Measurements from ENCODE around the gene GNPAT. TPM values are rescaled to one million over a fixed set of nuclear protein-coding genes. Genes with fewer than 3 reads are reported as not detected.

Gene GNPAT
- total RNA-seq, 2 experiments from 2014 or later: 38.4 to 38.9 TPM

DNA sequence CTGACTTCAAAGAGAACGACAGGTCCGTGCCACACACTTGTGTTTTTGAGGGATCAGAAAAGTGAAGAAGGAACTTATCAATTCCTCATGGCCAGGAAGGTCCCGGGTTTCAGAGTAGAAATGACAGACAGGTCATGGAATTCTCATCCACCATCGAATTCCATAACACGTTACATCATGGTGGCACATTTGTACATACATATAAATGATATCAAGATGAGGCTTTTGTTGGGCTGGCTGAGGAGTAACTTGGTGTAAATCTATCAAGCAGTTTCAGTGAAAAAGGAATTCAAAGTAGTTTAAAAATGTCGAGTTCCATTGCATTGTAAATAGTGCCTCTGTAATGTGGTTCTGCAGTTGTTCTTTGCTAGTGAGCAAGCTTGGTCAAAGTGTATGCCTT, 22.9 kb upstream of the GNPAT start:
- POLR2A ChIA-PET: no interaction called here
- Mint-ChIP-seq H3K36me3 (peaks cover 1% of the 10 kb centered on the region), H3K4me3 (no peak overlapping the region), H3K27ac (no peak overlapping the region), H3K4me1 (peaks cover 6% of the 10 kb centered on the region), H3K9me3 (no peaks in the 10 kb centered on the region), H3K27me3 (peaks cover 2% of the 10 kb centered on the region)
- DNase-seq (no peak), ATAC-seq (ENCODE audit: low read depth) (no peak)

DNA sequence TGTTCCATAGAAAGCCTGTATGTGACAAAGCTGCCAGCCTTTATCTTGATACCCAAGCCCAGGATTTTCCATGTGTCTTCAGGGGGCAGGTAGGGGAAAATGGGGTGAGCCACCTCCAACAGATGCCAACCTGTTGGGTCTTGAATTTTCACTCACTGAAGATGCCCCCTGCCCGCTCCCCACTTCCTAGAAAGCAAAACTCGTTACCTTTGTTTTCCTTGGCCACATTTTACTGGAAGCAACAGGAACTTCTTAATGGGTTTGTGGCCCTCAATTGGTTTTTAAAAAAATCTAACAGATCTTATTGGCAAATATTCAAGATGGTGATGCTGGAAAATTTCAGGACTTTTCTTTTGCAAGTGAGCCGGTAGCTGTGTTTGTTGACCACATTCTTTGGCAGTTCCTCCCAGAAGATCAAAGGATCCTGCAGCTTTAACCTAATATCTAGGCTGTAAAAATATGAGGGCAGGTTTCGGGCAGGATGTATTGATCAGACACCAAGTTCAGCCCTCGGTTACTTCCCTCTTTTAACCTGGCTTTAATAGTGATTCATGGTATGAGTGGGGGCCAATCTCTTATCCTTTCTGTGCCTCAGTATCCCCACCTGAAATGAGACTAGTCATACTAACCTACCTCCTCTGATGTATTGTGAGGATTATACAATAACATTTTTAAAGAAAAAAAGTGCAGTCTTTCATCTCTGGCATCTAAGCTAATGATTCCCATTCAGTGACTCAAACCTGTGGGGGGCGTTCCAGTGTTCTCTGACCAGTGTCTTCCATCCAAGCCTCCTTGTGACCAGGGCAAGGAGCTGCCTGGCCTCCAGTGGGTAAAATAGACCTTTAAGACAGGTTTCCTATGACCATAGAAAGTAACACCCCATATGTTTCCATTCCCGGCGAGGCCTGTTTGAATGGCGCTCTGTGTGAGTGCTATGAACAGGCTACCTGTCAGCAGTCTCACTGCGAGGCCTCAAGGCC, 21.3 kb upstream of the GNPAT start:
- Mint-ChIP-seq H3K27me3 (peaks cover 2% of the 10 kb centered on the region), H3K4me3 (no peak overlapping the region), H3K9me3 (no peaks in the 10 kb centered on the region), H3K4me1 (peaks cover 6% of the 10 kb centered on the region), H3K36me3 (peaks cover 5% of the 10 kb centered on the region), H3K27ac (no peak overlapping the region)
- ATAC-seq (ENCODE audit: low read depth): no peak
- no peak for DNase-seq
- POLR2A ChIA-PET: no interaction called here

DNA sequence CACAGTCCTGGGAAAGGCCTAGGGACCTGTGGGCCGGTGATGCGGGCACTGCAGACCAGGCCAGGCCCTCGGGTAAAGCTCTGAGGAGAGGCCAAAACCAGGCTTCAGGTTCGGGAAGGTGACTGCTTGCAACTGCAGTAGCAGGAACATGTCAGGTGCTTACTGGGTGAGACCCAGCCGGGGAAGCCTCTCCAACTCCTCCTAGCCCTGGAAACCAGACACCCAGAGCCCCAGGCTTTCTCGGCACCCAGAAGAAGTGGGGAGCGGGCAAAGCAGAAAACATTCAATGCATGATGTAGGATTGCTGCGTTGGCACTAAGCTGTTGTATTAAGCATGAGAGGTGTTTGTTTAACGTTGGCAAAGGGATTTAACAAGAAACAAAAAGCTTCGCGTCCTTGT, 20.2 kb upstream of the GNPAT start:
- POLR2A ChIA-PET: no interaction called here
- Mint-ChIP-seq H3K27me3 (peaks cover 2% of the 10 kb centered on the region), H3K4me3 (no peak overlapping the region), H3K9me3 (no peaks in the 10 kb centered on the region), H3K4me1 (peaks cover 3% of the 10 kb centered on the region), H3K36me3 (peaks cover 12% of the 10 kb centered on the region), H3K27ac (no peak overlapping the region)
- DNase-seq (no peak), ATAC-seq (ENCODE audit: low read depth) (no peak)

DNA sequence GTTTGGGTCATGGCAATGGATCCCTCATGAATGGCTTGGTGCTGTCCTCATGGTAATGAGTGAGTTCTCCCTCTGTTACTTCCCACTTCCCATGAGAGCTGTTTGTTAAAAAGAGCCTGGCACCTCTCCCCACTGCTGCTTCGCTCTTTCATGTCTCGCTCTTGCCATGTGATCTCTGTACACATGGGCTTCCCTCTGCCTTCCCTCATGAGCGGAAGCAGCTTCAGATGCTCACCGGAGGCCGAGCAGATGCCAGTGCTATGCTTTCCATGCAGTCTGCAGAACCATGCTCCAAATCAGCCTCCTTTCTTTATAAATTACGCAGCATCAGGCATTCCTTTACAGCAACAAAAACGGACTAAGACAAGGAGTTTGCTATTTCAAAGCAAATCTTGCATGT, 14.9 kb upstream of the GNPAT start:
- DNase-seq: no peak
- POLR2A ChIA-PET: no interaction called here
- Mint-ChIP-seq H3K27ac (no peak overlapping the region), H3K4me1 (no peaks in the 10 kb centered on the region), H3K36me3 (peaks cover 37% of the 10 kb centered on the region), H3K4me3 (no peak overlapping the region), H3K27me3 (no peaks in the 10 kb centered on the region), H3K9me3 (no peaks in the 10 kb centered on the region)
- ATAC-seq (ENCODE audit: low read depth): no peak

DNA sequence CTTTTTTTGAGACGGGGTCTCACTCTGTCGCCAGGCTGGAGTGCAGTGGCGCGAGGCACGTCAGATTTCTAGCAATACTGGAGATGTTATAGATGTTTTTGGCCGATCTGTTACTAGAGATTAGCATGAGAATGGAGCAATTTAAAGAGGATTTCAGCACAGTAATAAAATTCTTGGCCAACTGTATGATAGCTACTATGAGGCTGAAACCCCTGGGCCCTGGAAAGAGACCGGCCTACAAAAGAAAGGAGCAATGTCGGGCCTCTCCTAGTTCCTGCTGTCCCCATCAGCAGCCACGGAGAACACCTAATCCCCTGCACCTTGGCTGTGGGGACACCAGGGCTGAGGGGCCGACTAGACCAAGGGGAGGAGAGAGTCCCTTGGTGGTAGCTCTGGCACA, 9.5 kb upstream of the GNPAT start:
- DNase-seq: no peak
- H3K4me1 Mint-ChIP-seq: peaks cover 9% of the 10 kb centered on the region
- no peak overlapping the region for H3K27ac Mint-ChIP-seq
- peaks cover 33% of the 10 kb centered on the region for H3K36me3 Mint-ChIP-seq
- no peaks in the 10 kb centered on the region for H3K27me3 Mint-ChIP-seq
- POLR2A ChIA-PET: no interaction called here
- ATAC-seq (ENCODE audit: low read depth): no peak
- H3K9me3 Mint-ChIP-seq: no peaks in the 10 kb centered on the region
- no peak overlapping the region for H3K4me3 Mint-ChIP-seq

DNA sequence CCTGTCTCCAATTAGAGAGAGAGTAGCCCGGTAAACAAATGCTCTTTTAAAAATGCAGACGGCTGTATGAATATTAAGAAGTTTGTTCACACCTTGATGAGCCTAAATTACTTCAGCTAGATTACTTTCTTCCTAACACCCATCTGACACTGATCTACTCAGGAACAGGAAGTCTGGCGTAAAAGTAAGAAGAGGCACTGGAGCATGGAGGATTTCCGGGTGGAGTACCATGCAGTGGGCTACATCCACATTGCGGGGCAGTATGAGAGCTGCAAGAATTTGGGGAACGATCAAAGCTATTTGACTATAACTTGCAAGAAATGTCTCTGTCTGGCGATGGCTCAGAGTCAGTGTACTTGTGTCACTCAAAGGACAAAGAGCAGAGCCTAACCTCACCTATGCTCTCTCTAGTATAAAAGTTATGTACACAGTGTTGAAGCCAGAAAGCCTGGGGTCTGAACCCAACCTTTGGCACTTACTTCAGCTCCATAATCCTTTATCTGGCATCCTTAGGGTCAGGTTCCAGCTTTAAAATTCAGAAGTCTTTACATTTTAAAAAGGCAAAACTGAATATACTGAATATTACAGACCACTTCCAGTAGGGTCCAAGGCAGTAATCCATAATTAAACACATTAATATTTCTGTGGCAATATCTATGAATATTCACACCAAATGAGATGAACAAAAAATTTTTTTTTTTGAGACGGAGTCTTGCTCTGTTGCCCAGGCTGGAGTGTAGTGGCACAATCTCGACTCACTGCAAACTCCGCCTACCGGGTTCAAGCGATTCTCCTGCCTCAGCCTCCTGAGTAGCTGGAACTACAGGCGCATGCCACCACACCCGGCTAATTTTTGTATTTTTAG, 7.9 kb upstream of the GNPAT start:
- POLR2A ChIA-PET: interaction anchor here (1.9 kb wide), 1 partner anchor 41 kb away, joined by 3 read pairs; no protein-coding TSS in a partner anchor
- no peak overlapping the region for H3K27ac Mint-ChIP-seq
- no peaks in the 10 kb centered on the region for H3K27me3 Mint-ChIP-seq
- H3K4me1 Mint-ChIP-seq: peaks cover 17% of the 10 kb centered on the region
- no peak for DNase-seq
- peaks cover 33% of the 10 kb centered on the region for H3K36me3 Mint-ChIP-seq
- no peak for ATAC-seq (ENCODE audit: low read depth)
- H3K4me3 Mint-ChIP-seq: no peak overlapping the region
- no peaks in the 10 kb centered on the region for H3K9me3 Mint-ChIP-seq

DNA sequence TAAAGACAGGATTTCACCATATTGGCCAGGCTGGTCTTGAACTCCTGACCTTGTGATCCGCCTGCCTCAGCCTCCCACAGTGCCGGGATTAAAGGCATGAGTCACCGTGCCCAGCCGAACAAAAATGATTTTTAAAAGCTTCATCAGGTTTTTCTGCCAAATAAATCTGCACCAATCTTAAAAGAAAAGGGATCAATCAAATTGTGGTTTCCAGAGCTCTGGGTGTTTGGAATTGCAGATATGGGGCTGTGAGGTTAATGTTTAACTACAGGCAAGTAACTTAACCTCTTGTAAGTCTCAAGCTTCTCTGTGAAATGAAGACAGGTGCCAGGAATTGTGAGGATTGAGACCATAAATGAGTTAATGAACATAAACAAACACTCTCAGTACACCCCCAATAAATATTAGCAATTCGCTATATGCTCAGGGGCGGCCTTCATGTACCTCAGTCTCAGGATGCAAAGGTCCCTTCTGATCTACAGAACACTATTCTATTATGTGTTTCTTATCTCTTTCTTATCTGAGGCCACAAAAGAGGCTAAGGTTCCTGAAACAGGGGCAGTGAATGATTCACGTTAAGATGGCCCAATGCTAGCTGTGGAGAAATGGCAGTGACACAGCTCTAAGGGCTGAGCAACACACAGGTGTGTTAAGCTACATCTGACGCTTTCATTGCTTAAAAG, 7.1 kb upstream of the GNPAT start:
- Mint-ChIP-seq H3K4me3 (no peak overlapping the region), H3K36me3 (peaks cover 37% of the 10 kb centered on the region), H3K4me1 (peaks cover 21% of the 10 kb centered on the region), H3K27me3 (no peaks in the 10 kb centered on the region), H3K9me3 (no peaks in the 10 kb centered on the region), H3K27ac (no peak overlapping the region)
- no peak for ATAC-seq (ENCODE audit: low read depth)
- POLR2A ChIA-PET: interaction anchor here (1.9 kb wide), 1 partner anchor 40 kb away, joined by 3 read pairs; no protein-coding TSS in a partner anchor
- no peak for DNase-seq

DNA sequence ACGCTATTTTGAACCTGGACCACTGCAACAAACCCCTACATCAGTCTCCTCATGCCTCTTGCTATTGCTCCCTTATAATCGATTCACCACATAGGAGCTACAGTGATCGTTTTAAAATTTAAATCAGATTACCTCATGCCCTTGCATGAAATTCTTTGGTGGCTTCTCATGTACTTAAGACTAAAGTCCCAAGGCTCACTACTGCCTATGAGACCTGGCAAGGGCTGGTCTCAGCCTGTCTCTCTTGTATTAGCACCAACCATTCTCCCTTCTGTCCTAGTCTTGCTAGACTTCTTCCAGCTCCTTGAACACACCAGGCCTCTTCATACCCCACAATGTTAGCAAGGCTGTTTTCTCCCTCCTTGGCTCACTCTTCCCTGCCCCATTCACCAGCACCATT, 6.5 kb upstream of the GNPAT start:
- POLR2A ChIA-PET: interaction anchor here (1.9 kb wide), 1 partner anchor 40 kb away, joined by 3 read pairs; no protein-coding TSS in a partner anchor
- Mint-ChIP-seq H3K4me3 (no peak overlapping the region), H3K4me1 (peaks cover 26% of the 10 kb centered on the region), H3K36me3 (peaks cover 36% of the 10 kb centered on the region), H3K27ac (peak overlapping the region; percentile 10), H3K9me3 (no peaks in the 10 kb centered on the region), H3K27me3 (no peaks in the 10 kb centered on the region)
- DNase-seq (no peak), ATAC-seq (ENCODE audit: low read depth) (no peak)

DNA sequence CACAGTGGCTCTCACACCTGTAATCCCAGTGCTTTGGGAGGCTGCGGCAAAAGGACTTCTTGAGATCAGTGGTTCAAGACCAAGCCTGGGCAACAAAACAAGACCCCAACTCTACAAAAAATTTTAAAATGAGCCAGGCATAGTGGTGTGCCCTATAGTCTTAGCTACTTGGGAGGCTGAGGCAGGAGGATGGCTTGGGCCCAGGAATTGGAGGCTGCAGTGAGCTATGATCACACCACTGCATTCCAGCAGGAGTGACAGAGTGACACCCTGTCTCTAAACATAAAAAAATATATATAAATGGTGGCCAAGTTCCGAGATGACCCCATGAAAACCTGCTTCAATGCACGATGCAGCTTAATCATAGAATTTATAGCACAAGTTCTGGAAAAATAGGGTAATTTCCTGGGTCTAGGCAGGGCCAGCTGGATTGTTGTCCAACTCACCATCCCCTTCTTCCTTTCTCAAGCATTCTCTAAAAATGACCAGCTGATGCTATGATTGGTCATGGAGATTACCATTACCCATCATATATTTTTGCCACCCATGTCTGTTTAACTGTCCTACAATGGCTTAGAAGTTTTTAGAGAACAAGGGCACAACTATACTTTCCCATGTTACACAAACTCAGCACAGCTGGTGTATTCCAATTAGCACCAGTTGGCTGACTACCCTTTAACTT, 5.3 kb upstream of the GNPAT start:
- H3K36me3 Mint-ChIP-seq: peaks cover 38% of the 10 kb centered on the region
- peaks cover 35% of the 10 kb centered on the region for H3K4me1 Mint-ChIP-seq
- POLR2A ChIA-PET: no interaction called here

DNA sequence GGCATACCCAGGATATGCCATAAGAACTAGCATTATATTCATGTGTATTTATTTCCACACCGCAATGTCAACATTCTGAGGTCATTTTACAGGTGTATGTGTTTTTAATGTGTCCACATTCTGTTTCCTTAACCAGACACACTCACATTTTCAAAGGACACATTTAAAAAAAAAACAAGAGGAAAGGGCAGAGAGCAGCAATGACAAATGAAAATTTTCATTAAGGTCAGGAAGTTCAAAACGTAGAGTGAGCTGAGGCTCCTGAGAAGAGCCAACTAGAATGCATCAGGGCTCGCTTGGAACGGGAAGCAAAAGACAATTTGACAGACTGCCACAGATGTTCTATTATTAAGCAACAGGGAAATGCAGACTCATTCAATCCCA, 4.8 kb upstream of the GNPAT start:
- no peak overlapping the region for H3K4me3 Mint-ChIP-seq
- H3K4me1 Mint-ChIP-seq: peaks cover 35% of the 10 kb centered on the region
- peaks cover 34% of the 10 kb centered on the region for H3K36me3 Mint-ChIP-seq
- no peaks in the 10 kb centered on the region for H3K9me3 Mint-ChIP-seq
- no peaks in the 10 kb centered on the region for H3K27me3 Mint-ChIP-seq
- POLR2A ChIA-PET: no interaction called here
- DNase-seq: no peak
- no peak overlapping the region for H3K27ac Mint-ChIP-seq
- ATAC-seq (ENCODE audit: low read depth): no peak

More for the DNA sequence above, 5.3 kb upstream of the GNPAT start:
- ATAC-seq (ENCODE audit: low read depth): no peak
- H3K4me3 Mint-ChIP-seq: no peak overlapping the region
- H3K9me3 Mint-ChIP-seq: no peaks in the 10 kb centered on the region
- H3K27me3 Mint-ChIP-seq: no peaks in the 10 kb centered on the region
- H3K27ac Mint-ChIP-seq: no peak overlapping the region
- DNase-seq: no peak

DNA sequence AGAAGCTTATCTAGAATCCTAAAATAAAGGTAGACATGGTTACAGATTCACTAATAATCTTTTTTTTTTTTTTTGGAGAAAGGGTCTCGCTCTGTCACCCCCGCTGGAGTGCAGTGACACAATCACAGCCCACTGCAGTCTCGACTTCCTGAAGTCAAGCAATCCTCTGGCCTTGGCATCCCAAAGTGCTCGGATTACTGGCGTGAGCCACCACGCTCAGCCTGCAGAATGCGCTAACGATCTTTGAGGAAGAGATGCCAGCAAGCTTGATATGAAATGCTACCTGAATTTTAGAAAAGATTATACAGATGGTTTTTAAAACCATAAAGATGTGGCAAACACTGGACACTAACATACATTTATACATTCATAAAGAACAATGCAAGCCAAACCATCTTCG, 4.1 kb upstream of the GNPAT start:
- H3K27me3 Mint-ChIP-seq: no peaks in the 10 kb centered on the region
- H3K4me1 Mint-ChIP-seq: peaks cover 35% of the 10 kb centered on the region
- no peak for ATAC-seq (ENCODE audit: low read depth)
- POLR2A ChIA-PET: no interaction called here
- peaks cover 31% of the 10 kb centered on the region for H3K36me3 Mint-ChIP-seq
- no peak for DNase-seq
- H3K27ac Mint-ChIP-seq: no peak overlapping the region
- no peak overlapping the region for H3K4me3 Mint-ChIP-seq
- no peaks in the 10 kb centered on the region for H3K9me3 Mint-ChIP-seq

DNA sequence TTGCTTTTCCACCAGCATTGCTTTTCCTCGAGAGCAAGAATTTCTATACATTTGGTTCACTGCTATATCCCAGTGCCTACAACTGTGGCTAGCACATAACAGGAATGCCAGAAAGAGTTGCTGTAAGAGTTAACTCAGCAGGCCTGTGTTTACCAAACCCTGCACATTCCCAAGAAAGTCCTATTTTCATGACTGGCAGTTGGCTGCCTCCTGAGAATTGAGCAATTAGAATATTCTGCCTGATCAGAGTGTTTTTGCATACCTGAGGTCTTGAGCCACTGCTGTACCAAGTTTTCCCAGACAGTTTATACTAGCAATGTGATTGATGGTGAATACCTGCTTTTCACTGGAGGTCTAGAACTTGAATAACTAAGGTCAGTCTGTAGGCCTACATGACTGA, 2.7 kb upstream of the GNPAT start:
- DNase-seq (no peak), ATAC-seq (ENCODE audit: low read depth) (no peak)
- H3K27ac Mint-ChIP-seq: no peak overlapping the region
- POLR2A ChIA-PET: no interaction called here
- H3K27me3 Mint-ChIP-seq: no peaks in the 10 kb centered on the region
- peaks cover 46% of the 10 kb centered on the region for H3K4me1 Mint-ChIP-seq
- H3K4me3 Mint-ChIP-seq: no peak overlapping the region
- no peaks in the 10 kb centered on the region for H3K9me3 Mint-ChIP-seq
- peaks cover 32% of the 10 kb centered on the region for H3K36me3 Mint-ChIP-seq

DNA sequence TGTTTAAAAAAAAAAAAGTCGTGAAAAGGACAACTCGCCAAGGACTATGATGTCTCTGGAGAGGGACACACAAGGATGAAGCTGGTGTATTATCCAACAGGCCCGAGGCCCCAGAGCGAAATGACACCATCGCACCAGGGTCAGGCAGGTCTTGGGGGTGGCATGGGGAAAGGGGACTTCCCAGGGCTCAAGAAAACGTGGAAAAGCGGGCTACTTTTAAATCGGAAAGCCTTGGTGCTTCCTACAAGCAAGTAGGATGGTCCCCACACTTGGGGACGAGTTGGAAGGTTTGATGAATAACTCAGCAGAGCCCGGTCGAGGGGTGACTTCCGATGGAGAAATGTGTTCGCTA, 505 bp upstream of the GNPAT start:
- Mint-ChIP-seq H3K27ac (peak overlapping the region; percentile 92), H3K4me3 (peak overlapping the region; percentile 98), H3K27me3 (no peaks in the 10 kb centered on the region), H3K4me1 (peaks cover 54% of the 10 kb centered on the region), H3K9me3 (no peaks in the 10 kb centered on the region), H3K36me3 (peaks cover 42% of the 10 kb centered on the region)
- no peak for ATAC-seq (ENCODE audit: low read depth)
- no peak for DNase-seq
- POLR2A ChIA-PET: interaction anchor here (2.2 kb wide), 1 partner anchor 181 kb away, joined by 9 read pairs; the partner anchor contains the start of gene EGLN1
